WI38 (cell line): ENCODE results near the gene CEMIP2.

Experiments used
- H3K4me3 ChIP-seq: 2 replicates; pipeline ENCODE4 v1.5.1; 2011; ENCODE audit warnings: low read depth, mild to moderate bottlenecking, control low read depth, low read length
- TF ChIP-seq, protein P1 (sequence below): IDR thresholded peaks from 2 replicates; pipeline ENCODE4 v1.5.1; 2012; ENCODE audit warnings: low read depth, mild to moderate bottlenecking, control low read depth, low read length

Gene CEMIP2

DNA sequence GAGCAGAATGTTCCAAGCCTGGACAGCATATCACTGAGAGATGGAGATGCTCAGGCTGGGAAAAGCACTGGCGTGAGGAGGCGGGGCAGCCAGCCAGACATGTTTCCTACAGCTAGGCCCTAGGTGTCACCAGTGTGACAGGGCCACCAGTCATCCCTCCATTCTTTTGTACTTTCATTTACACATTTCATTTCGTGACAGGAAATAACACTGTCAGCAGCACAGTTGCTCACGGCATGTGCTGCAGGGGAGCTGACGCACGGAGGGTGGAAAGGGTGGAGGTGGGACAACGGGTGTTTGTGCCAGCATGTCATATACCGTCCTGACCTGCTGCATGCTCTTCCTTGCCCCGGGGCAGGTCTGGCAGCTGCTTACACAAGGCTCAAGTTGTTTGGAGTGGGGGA, 14.8 kb upstream of the CEMIP2 start:
- no peak overlapping the region for H3K4me3 ChIP-seq
- TF ChIP-seq, protein P1, sequence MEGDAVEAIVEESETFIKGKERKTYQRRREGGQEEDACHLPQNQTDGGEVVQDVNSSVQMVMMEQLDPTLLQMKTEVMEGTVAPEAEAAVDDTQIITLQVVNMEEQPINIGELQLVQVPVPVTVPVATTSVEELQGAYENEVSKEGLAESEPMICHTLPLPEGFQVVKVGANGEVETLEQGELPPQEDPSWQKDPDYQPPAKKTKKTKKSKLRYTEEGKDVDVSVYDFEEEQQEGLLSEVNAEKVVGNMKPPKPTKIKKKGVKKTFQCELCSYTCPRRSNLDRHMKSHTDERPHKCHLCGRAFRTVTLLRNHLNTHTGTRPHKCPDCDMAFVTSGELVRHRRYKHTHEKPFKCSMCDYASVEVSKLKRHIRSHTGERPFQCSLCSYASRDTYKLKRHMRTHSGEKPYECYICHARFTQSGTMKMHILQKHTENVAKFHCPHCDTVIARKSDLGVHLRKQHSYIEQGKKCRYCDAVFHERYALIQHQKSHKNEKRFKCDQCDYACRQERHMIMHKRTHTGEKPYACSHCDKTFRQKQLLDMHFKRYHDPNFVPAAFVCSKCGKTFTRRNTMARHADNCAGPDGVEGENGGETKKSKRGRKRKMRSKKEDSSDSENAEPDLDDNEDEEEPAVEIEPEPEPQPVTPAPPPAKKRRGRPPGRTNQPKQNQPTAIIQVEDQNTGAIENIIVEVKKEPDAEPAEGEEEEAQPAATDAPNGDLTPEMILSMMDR = no peak

DNA sequence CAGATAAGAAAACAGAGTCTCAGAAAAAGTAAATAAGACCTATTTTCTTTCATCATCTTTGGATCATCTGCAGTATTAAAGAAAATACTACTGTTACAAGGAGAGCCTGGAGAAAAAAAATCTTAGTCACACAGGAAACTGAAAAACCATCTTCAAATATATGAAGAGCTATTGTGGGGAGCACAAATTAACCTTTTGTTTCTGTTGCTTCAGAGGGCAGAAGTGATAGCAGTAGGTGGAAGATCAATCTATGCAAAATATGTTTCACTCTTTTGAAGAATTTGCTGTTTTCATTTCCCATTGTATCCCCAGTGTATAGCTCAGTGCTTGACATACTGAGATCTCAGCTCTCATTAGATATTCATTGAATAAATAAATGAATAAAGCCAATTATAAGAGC, 13.1 kb upstream of the CEMIP2 start:
- H3K4me3 ChIP-seq = no peak overlapping the region
- TF ChIP-seq, protein P1 = no peak

DNA sequence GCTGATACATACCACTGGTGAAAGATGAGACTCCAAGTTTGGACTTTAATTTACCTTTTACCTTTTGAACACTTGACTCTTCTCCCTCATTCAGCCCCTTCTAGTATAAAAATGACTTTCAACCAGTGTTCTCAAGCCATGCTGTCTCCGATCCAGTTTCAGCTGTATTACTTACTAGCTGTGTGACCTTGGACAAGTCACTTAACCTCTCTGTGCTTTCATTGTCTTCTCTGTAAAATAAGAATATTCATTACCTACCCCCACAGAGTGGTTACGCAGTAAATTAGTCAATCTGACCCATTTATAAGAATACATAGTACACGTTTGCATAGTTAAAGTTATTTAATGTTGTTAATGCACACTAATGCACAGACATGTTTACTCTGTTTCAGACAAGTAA, 12.6 kb upstream of the CEMIP2 start:
- TF ChIP-seq, protein P1 = no peak
- no peak overlapping the region for H3K4me3 ChIP-seq

DNA sequence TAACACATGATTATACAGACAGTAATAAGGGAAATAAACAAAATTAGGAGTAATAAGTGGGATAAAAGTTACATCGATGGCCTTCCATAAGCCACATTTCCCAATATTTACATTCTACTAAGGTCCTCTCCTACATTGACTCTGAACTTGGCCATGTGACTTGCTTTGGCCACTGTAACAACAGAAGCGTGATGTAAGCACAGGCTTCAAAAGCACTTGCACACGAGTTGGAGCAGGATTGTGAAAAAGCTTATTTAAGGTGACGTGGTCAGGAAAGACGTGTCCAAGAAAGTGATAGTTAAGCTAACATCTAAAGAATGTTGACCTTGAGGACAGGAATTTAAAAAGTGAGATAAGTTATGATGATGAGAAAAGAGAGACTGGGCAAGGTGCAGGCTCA, 9.8 kb upstream of the CEMIP2 start:
- TF ChIP-seq, protein P1 = no peak
- H3K4me3 ChIP-seq = no peak overlapping the region

DNA sequence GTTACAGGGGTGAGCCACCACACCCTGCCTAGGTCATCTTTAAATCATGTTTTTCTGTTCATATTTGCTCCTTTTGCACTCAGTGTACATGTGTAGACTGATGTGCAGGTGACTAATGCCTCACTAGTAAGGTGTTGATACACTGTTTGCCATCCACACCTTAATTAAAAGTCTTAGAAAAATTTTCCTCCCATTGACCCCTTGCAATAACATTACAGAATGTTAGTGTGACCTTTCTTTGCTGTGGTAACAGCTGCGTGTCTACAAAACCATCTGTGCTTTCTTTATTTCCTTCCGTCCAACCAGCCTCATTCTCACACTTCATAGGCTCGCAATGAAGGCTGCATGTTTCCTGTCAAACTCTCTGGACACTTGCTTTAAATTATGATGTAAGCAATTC, 6.6 kb upstream of the CEMIP2 start:
- no peak overlapping the region for H3K4me3 ChIP-seq
- TF ChIP-seq, protein P1 = no peak

DNA sequence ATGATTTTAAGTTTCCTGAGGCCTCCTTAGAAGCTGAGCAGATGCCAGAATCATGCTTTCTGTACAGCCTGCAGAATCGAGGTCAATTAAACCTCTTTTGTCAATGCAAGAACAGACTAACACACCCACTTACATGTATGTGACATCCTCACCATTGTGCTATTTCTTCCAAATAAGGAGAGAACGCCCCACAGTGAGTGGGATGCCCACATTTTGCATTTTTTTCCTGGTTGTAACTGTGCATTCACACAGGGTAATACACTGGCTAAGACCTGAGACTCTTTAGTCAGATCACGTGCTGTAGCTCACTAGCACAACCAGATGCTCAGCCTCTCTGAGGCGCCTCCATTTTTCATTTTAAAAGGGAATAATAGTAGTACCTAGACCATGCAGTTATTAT, 4.4 kb upstream of the CEMIP2 start:
- TF ChIP-seq, protein P1 = no peak

DNA sequence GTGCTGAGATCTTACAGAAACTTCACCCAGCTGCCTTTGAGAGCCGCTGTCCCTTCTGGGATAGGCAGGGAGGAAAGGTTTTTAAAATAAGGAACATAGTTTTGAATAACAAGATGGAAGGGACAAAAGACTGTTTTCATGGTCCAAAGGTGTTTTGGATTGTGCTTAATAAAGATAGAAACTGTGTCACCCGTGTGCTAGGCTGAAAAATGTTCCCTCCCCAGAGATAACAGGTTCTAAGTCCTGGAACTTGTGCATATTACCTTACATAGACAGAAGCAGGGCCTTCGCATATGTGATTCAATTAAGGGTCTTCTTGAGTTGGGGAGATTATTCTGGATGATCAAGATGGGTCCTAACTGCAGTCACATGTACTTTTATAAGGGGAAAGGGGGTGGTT, 1.9 kb upstream of the CEMIP2 start:
- TF ChIP-seq, protein P1 = no peak
- H3K4me3 ChIP-seq = no peak overlapping the region

More for the DNA sequence above, 4.4 kb upstream of the CEMIP2 start:
- H3K4me3 ChIP-seq = no peak overlapping the region
